Fibroblast of lung (primary cell): ENCODE data around the gene OR51A4.

Source experiments
- CTCF ChIP-seq, 2 donors: IDR thresholded peaks in 1 of 2; conservative IDR thresholded peaks in 1 of 2; 1 replicate in 1 of 2; 2 replicates in 1 of 2; pipeline ENCODE4 v1.5.1; 2011 to 2012; ENCODE audit warnings: low read length in 2 of 2, control low read depth in 1 of 2, inconsistent platforms in 1 of 2, low read depth in 1 of 2, mild to moderate bottlenecking in 1 of 2
- EZH2 ChIP-seq: IDR thresholded peaks from 2 replicates; pipeline ENCODE4 v1.5.1; 2012; ENCODE audit warnings: low read length, control low read depth, mild to moderate bottlenecking; ENCODE audit errors: missing control alignments

GRCh38 chr11:4979036-4979435 is 31.6 kb upstream of the OR51A4 start:
- TF ChIP-seq CTCF (conservative IDR thresholded peaks at IDR 0.05 in 1 of 2, IDR thresholded peaks at IDR 0.05 in 1 of 2; ENCODE audit: low read depth in 1 of 2, low read length in 2 of 2) (no peak), EZH2 (no peak)
